Kidney capillary endothelial cell (primary cell): ENCODE results near the gene SAP30L.

ENCODE experiments used
- DNase-seq: peaks from one replicate; pipeline ENCODE4 v3.0.0-alpha.2; 2018; ENCODE audit warnings: low spot score

SAP30L gene

GRCh38 chr5:154421868-154422267, 23.9 kb upstream of the SAP30L start:
- DNase-seq = no peak

- DNase-seq = no peak
Observed at GRCh38 chr5:154422298-154422697, 23.5 kb upstream of the SAP30L start.

GRCh38 chr5:154428208-154428607, 17.6 kb upstream of the SAP30L start:
- no peak for DNase-seq

GRCh38 chr5:154429341-154429740, 16.5 kb upstream of the SAP30L start:
- no peak for DNase-seq

GRCh38 chr5:154430466-154430865, 15.3 kb upstream of the SAP30L start:
- DNase-seq = no peak

- DNase-seq = no peak
Observed at GRCh38 chr5:154430961-154431630, 14.7 kb upstream of the SAP30L start.

GRCh38 chr5:154435226-154435625, 10.6 kb upstream of the SAP30L start:
- no peak for DNase-seq

- DNase-seq = no peak
Observed at GRCh38 chr5:154437281-154437965, 8.4 kb upstream of the SAP30L start.

GRCh38 chr5:154440540-154440939, 5.3 kb upstream of the SAP30L start:
- DNase-seq = no peak

GRCh38 chr5:154442801-154443200, 3.0 kb upstream of the SAP30L start:
- DNase-seq = no peak

GRCh38 chr5:154444556-154445421, 1.0 kb upstream of the SAP30L start:
- no peak for DNase-seq

GRCh38 chr5:154446195-154447088, 645 bp downstream of the SAP30L start:
- DNase-seq = peak; percentile 45

GRCh38 chr5:154447089-154447725, 1.4 kb downstream of the SAP30L start:
- no peak for DNase-seq

GRCh38 chr5:154449786-154450185, 4.0 kb downstream of the SAP30L start:
- no peak for DNase-seq

GRCh38 chr5:154451957-154452356, 6.2 kb downstream of the SAP30L start:
- no peak for DNase-seq

GRCh38 chr5:154455585-154455984, 9.8 kb downstream of the SAP30L start:
- DNase-seq = no peak

GRCh38 chr5:154456540-154456939, 10.7 kb downstream of the SAP30L start:
- DNase-seq = no peak

GRCh38 chr5:154459015-154459414, 13.2 kb downstream of the SAP30L start:
- DNase-seq = no peak

GRCh38 chr5:154460172-154460571, 14.4 kb downstream of the SAP30L start:
- no peak for DNase-seq

GRCh38 chr5:154461531-154461930, 15.7 kb downstream of the SAP30L start:
- DNase-seq = no peak

GRCh38 chr5:154464438-154464837, 18.6 kb downstream of the SAP30L start:
- no peak for DNase-seq
